GM19397 (cell line): ENCODE results near the gene PDXP.
A peak's percentile ranks its signal among the peaks of the same experiment; 100 is the strongest.
"Not testable (repeated sequence)": the region's sequence is repeated elsewhere in the genome, so short reads cannot be mapped to it uniquely, and the experiment has no call there.

Source experiments
- ATAC-seq: cut with Tn5 transposase; IDR thresholded peaks from one replicate; pipeline ENCODE4 v1.9.1; 2021; ENCODE audit warnings: mild to moderate bottlenecking, moderate library complexity; ENCODE audit not compliant: unreplicated experiment

The PDXP gene

GRCh38 chr22:37643225-37643847 lies 15.2 kb upstream of the PDXP start:
- ATAC-seq = no peak

GRCh38 chr22:37647317-37647716 lies 11.2 kb upstream of the PDXP start:
- ATAC-seq = no peak

- ATAC-seq = no peak
These were observed 10.6 kb upstream of the PDXP start for GRCh38 chr22:37647928-37648327.

GRCh38 chr22:37650463-37651136 lies 7.9 kb upstream of the PDXP start:
- ATAC-seq = no peak

- ATAC-seq = no peak
These were observed 3.8 kb upstream of the PDXP start for GRCh38 chr22:37654563-37655251.

- ATAC-seq = no peak
These were observed 3.3 kb upstream of the PDXP start for GRCh38 chr22:37655252-37655563.

- ATAC-seq = not testable (repeated sequence)
These were observed 1.9 kb upstream of the PDXP start for GRCh38 chr22:37656583-37656982.

GRCh38 chr22:37657590-37658132 lies 862 bp upstream of the PDXP start:
- no peak for ATAC-seq

GRCh38 chr22:37659066-37659896 lies 758 bp downstream of the PDXP start:
- ATAC-seq = peak; percentile 19

GRCh38 chr22:37659897-37660708 lies 1.6 kb downstream of the PDXP start:
- no peak for ATAC-seq

- ATAC-seq = no peak
These were observed 2.2 kb downstream of the PDXP start for GRCh38 chr22:37660709-37661045.

- ATAC-seq = no peak
These were observed 2.8 kb downstream of the PDXP start for GRCh38 chr22:37661160-37661924.

- no peak for ATAC-seq
These were observed 3.5 kb downstream of the PDXP start for GRCh38 chr22:37662039-37662438.

GRCh38 chr22:37663521-37664140 lies 5.1 kb downstream of the PDXP start:
- no peak for ATAC-seq

- no peak for ATAC-seq
These were observed 6.0 kb downstream of the PDXP start for GRCh38 chr22:37664249-37665101.

GRCh38 chr22:37665487-37665886 lies 7.0 kb downstream of the PDXP start:
- ATAC-seq = no peak

GRCh38 chr22:37669586-37669985 lies 11.1 kb downstream of the PDXP start:
- no peak for ATAC-seq

GRCh38 chr22:37672206-37672919 lies 13.8 kb downstream of the PDXP start:
- ATAC-seq = no peak
